Epithelial cell of esophagus (primary cell): ENCODE measurements around the gene CCR1.
"Not testable (repeated sequence)": the region's sequence is repeated elsewhere in the genome, so short reads cannot be mapped to it uniquely, and the experiment has no call there.

Source experiments
- DNase-seq: peaks from one replicate; pipeline ENCODE4 v3.0.0; 2010; ENCODE audit warnings: low read depth
- H3K4me3 ChIP-seq: 2 replicates; pipeline ENCODE4 v1.5.1; 2011; ENCODE audit warnings: mild to moderate bottlenecking, low read length, control low read depth
- CTCF ChIP-seq: IDR thresholded peaks from 2 replicates; pipeline ENCODE4 v1.5.1; 2011; ENCODE audit warnings: low read depth, mild to moderate bottlenecking, low read length, control low read depth, inconsistent platforms; ENCODE audit not compliant: insufficient read depth; ENCODE audit errors: missing control alignments

The CCR1 gene

GRCh38 chr3:46213201-46213600 lies 5.1 kb upstream of the CCR1 start:
- no peak for TF ChIP-seq CTCF
- DNase-seq, result no peak
- H3K4me3 ChIP-seq, result no peak overlapping the region

GRCh38 chr3:46212101-46212500 lies 4.0 kb upstream of the CCR1 start:
- no peak for DNase-seq
- no peak overlapping the region for H3K4me3 ChIP-seq
- no peak for TF ChIP-seq CTCF

- H3K4me3 ChIP-seq, result no peak overlapping the region
- peak; percentile 14 for DNase-seq
- TF ChIP-seq CTCF, result no peak
Observed at GRCh38 chr3:46209746-46210470, 1.8 kb upstream of the CCR1 start.

GRCh38 chr3:46209053-46209452 lies 940 bp upstream of the CCR1 start:
- H3K4me3 ChIP-seq, result no peak overlapping the region
- TF ChIP-seq CTCF, result no peak
- DNase-seq, result no peak

- H3K4me3 ChIP-seq, DNase-seq: not testable (repeated sequence)
Observed at GRCh38 chr3:46207514-46207913, 599 bp downstream of the CCR1 start.

- no peak for TF ChIP-seq CTCF
- H3K4me3 ChIP-seq, result no peak overlapping the region
- DNase-seq, result no peak
Observed at GRCh38 chr3:46206282-46207015, 1.7 kb downstream of the CCR1 start.

- no peak for DNase-seq
- H3K4me3 ChIP-seq, result no peak overlapping the region
- TF ChIP-seq CTCF, result no peak
Observed at GRCh38 chr3:46205286-46205960, 2.7 kb downstream of the CCR1 start.
